HG02798 (cell line): ENCODE data around the gene WFDC1.

Experiments used
- ATAC-seq: cut with Tn5 transposase; IDR thresholded peaks from one replicate; pipeline ENCODE4 v1.9.1; 2021; ENCODE audit warnings: mild to moderate bottlenecking; ENCODE audit not compliant: unreplicated experiment, poor library complexity

The WFDC1 gene

DNA sequence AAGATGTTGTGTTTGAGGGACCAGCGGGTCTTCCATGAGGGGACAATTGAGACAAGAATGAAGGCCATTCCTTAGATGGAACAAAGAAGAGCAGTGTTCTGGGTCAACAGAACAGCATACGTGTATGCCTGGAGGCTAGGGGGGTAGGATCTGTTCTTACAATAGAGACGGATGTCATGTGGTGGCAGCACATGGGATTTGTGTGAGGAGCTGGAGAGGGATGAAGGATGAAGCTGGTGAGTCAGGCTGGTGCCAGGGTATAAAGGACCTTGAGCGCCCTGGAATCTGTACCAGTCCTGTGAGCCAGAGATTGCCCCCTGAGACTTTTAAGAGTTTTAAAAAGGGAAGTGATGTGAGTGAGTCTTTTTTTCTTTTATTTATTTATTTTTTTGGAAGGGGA is 22.8 kb upstream of the WFDC1 start:
- ATAC-seq, result no peak

DNA sequence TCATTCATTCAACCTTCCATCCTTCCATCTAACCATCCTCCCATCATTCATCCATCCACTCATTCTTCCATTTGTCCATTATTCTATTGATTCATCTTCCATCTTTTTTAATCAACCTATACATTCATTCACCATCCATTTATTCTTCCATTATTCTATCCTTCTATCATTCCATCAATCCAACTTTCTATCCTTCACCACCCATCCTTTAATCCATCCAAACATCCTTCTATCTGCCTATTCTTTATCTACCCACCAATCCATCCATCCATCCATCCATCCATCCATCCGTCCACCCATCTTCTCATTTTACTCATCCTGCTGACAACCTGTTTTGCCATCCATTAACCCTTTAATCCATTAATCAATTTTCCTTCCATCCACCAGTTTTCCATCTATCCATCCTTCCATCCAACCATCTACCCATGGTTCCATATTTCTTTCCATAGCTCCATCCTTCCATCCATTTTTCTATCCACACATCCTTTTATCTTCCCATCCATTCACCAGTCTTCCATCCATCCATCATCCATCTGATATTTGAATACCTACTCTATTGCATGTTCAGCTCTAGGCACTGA is 21.8 kb upstream of the WFDC1 start:
- no peak for ATAC-seq

GRCh38 chr16:84274515-84274914 is 20.2 kb upstream of the WFDC1 start:
- no peak for ATAC-seq

GRCh38 chr16:84275585-84276151 is 19.0 kb upstream of the WFDC1 start:
- no peak for ATAC-seq

DNA sequence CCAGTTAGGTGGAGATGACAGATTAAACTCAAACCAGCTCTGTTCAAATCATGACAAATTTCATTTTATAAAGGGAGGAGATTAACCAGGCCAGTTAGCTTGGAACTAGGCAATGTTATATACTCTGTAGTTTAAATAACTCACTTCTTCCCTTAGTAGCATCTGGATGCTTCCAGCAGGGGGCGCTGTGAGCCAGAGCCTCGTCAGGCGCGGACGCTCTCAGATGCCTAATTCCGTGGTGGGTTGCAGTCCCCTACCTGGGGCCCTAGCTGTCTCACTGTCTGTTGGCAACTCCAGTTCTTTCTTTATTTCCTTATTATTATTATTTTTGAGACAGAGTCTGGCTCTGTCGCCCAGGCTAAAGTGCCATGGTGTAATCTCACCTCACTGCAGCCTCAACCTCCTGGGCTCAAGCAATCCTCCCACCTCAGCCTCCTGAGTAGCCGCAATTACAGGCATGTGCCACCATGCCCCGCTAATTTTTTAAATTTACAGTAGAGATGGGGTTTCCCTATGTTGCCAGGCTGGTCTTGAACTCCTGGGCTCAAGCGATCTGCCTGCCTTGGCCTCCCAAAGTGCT is 17.3 kb upstream of the WFDC1 start:
- ATAC-seq, result no peak

- no peak for ATAC-seq
Measured at GRCh38 chr16:84278333-84278732, 16.3 kb upstream of the WFDC1 start.

DNA sequence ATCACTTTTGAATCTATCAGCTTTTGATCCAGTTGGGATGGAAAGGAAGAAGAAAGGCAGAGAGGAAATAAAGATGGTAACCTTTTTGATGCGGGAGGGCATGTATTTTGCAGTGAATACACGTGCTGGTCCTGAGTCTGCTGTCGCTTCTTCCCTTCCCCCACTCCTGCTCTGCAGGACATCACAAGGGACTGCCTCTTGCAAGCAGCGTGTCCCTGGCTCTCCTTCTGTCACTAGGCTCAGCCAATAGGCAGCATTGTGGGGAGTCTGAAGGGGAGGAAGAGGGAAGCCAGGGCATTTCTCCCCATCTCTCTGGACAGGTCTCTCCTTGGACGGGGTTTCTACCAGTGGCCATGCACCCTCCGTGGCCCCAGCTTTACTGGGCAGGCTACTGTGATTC is 15.7 kb upstream of the WFDC1 start:
- no peak for ATAC-seq

DNA sequence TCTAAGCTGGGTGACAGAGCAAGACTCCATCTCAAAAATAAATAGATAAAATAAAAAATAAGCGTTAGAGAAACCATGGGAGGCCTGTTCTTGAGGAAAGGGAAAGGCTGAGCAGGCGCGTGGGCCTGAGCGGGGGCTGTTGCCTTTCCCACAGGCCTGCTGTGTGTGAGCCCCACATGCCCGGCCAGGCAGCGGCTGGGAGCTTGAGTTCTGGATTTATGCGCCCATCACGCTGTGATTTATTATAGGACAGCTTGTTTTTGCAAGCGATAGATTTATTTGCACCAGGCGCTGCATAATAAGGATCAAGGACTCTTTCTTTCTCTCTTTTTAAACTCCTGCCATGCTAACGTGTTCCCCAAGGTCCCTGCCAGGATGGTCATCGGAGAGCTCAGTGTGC is 14.8 kb upstream of the WFDC1 start:
- no peak for ATAC-seq

DNA sequence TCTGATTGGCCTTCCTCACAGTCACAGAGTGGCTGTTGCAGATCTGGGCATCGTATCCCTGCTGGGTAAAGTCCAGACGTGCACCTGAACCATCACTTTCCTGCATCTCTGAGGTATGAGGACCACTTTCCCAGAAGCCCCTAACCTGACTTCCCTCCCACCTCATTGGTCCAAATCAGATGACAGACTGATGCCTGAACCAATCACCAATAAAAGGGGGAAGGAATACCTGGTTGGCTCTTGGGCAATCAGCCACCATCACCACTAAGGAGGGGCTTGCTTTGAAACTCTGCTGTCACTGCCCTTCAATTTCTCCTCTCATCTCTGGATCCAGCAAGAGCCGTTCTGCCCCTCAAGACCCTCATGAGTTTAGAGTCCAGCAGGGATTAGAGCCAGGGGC is 13.6 kb upstream of the WFDC1 start:
- ATAC-seq, result no peak

DNA sequence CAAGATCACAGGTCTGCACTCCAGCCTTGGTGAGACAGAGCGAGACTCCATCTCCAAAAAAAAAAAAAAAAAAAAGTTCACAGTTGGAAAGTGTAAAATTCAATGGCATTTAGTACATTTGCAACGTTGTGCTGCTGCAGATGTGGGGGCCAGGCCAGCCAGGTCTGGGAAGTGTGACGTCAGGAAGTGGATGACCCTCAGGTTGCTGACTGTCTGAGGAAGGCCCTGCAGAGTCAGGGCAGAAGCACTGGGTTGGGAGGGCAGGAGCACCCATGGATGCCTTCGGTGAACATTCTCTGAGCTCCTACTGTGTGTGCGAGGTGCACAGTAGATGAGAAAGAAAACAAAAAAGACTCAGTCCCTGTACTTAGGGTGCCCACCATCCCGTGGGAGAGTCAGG is 12.1 kb upstream of the WFDC1 start:
- ATAC-seq, result no peak

DNA sequence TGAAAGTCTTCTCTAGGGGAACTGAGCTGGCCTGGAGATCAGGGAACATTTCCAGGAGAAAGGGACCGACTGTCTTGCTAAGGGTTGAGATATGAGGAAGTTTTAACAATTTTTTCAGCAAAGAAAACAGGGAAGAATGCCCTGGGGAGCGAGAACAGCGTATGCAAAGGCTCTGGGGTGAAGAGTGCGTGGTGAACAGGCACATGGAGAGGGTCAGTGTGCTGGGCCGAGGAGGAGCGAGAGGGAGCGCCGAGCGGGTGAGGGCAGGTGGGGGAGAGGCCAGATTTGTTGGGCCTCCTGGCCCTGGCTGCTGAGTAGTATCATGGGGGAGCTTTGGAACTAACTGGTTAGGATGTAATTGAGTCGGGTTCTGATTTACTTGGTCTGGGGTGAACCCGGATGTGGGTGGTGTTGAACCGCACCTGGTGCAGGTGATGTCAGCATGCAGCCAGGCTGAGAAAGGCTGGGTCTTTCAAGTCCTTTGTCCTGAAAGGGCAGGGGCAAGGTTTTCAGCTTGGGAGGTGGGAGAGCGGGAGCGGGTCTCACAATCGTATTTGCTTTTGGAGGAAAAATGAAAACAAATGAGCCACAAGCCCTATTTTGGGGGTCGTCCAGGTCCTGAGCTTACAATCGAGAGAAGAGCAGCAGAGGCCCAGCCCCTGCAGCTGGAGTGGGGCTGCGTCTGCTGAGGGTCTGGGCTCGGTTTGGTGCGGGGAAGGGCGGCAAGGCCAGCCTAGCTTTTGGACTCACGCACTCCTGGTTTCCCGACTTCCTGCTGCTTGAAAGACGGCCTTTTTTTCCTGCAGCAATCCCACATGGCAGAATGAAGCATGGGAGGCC is 11.1 kb upstream of the WFDC1 start:
- no peak for ATAC-seq

- no peak for ATAC-seq
Measured at GRCh38 chr16:84284154-84284722, 10.4 kb upstream of the WFDC1 start.

DNA sequence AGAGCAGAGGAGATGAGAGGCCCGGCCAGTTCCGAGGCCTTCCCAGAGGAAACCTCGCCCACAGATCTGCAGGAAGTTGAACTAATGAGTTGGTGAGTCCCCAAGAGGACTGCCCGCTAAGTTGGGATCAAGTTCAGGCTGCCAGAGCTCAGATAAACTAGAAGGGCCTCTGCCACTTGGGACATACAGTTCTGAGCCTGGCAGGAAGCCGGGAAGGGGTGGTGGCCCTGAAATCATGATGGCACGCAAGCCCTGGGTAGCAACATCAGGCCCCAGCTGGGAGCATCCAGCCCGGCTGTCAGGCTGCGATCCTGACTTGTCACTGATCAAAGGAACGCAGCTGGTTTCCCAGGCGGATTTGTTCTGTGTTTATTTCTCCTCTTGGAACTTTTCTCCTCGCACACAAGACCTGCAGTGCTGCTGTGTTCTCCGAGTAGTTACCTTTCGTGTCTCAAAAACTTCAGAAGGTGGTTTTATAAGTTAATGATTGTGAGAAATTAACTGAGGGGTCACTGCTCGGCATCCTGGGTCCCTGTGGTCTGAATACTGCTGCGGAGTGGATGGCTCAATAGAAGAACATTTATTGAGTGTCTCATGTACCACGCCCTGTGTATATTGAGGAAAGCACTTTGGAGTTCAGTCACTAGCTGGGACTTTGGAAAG is 8.0 kb upstream of the WFDC1 start:
- no peak for ATAC-seq

GRCh38 chr16:84288902-84289301 is 5.8 kb upstream of the WFDC1 start:
- ATAC-seq, result no peak

GRCh38 chr16:84291226-84291625 is 3.5 kb upstream of the WFDC1 start:
- no peak for ATAC-seq

- no peak for ATAC-seq
Measured at GRCh38 chr16:84292011-84292410, 2.7 kb upstream of the WFDC1 start.

DNA sequence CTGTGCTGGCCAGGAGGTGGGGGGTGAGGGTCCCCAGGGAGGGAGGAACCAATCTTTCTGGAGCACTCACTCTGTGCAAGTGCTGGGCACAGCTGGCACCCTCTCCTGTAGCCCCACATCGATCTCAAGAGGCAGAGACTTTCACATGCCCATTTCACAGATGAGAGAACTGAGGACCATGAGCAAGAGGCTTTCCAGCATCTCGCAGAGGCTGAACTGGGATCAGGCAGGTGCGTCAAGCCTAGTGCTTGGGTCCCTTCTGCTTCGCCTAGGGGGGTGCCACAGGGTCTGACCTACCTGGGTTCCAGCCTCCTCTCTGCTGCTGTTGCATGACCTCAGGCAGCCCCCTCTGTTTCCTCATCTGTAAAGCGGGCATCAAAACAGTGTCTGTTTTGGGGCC is 1.3 kb upstream of the WFDC1 start:
- no peak for ATAC-seq

GRCh38 chr16:84294117-84294516 is 561 bp upstream of the WFDC1 start:
- no peak for ATAC-seq

GRCh38 chr16:84295203-84295860 is 654 bp downstream of the WFDC1 start:
- no peak for ATAC-seq

DNA sequence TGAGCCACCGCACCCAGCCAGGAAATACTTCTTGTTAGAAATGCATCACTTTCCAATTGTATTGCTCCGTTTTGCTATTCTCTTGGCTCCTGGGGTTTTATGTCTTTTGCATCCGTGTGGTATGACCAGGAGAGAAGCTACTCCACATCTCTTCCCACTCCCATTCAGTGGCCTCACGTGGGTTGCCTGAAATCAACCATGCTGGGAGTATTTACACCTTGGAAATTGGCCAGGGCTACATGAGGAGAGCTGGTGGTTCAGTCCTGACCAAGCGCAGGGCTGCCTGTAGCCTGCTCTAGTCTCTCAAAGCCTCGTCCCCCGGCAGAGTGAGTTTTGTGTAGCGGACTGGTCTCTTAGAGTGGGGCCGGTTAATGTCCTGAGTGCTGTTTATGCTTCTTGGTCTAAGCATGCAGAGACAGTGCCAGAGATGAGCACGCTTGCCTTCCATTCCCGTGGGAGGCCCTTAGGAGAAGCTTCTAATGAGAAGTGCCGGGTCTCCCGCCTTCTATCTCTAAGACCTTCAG is 3.8 kb downstream of the WFDC1 start:
- ATAC-seq, result no peak
